HL-60 (cell line): Measurements from ENCODE around the gene PITPNM3.

Experiments
- DNase-seq, 2 experiments: peaks; one replicate each; pipeline ENCODE4 v3.0.0-alpha.2; 2010 to 2020; ENCODE audit warnings: low read depth in 1 of 2, low spot score in 1 of 2
- H3K27ac ChIP-seq: fragments of 250-450 bp; sonication (Bioruptor Pico); replicated peaks from 2 replicates; pipeline ENCODE4 v1.5.1; 2020; ENCODE audit warnings: mild to moderate bottlenecking, moderate library complexity
- H3K27me3 ChIP-seq: fragments of 250-450 bp; sonication (Bioruptor Pico); 2 replicates; pipeline ENCODE4 v1.5.1; 2021; ENCODE audit warnings: mild to moderate bottlenecking, moderate library complexity; ENCODE audit not compliant: insufficient read depth, poor library complexity, severe bottlenecking
- H3K4me3 ChIP-seq: replicated peaks from 2 replicates; pipeline ENCODE4 v1.5.1; 2011; ENCODE audit warnings: mild to moderate bottlenecking, control low read depth, low read length; ENCODE audit not compliant: insufficient read depth
- CTCF ChIP-seq: IDR thresholded peaks from one replicate; pipeline ENCODE4 v1.5.1; 2011; ENCODE audit warnings: low read length, control low read depth, inconsistent platforms; ENCODE audit not compliant: insufficient read depth
- GABPA ChIP-seq: IDR thresholded peaks from 2 replicates; pipeline ENCODE4 v1.6.1; 2012; ENCODE audit warnings: low read depth
- POLR2AphosphoS5 ChIP-seq: IDR thresholded peaks from 2 replicates; pipeline ENCODE4 v1.6.1; 2012; ENCODE audit warnings: low read depth
- REST ChIP-seq: IDR thresholded peaks from 2 replicates; pipeline ENCODE4 v1.6.1; 2012; ENCODE audit warnings: low read depth; ENCODE audit not compliant: insufficient replicate concordance
- SPI1 ChIP-seq: IDR thresholded peaks from 2 replicates; pipeline ENCODE4 v1.6.1; 2012; ENCODE audit warnings: low read depth, mild to moderate bottlenecking, borderline replicate concordance

PITPNM3 gene

GRCh38 chr17:6489016-6489550 lies 67.3 kb downstream of the PITPNM3 start:
- H3K4me3 ChIP-seq, result no peak overlapping the region
- H3K27ac ChIP-seq, result no peak overlapping the region
- DNase-seq, result no peak
- TF ChIP-seq CTCF (no peak), POLR2AphosphoS5 (no peak), SPI1 (no peak), REST (no peak), GABPA (no peak)
- no peaks in the 10 kb centered on the region for H3K27me3 ChIP-seq

- no peak for DNase-seq
- Histone ChIP-seq H3K27me3 (no peaks in the 10 kb centered on the region), H3K4me3 (no peak overlapping the region), H3K27ac (no peak overlapping the region)
- TF ChIP-seq GABPA, result no peak
- TF ChIP-seq CTCF, result no peak
- no peak for TF ChIP-seq SPI1
- TF ChIP-seq REST, result no peak
- TF ChIP-seq POLR2AphosphoS5, result no peak
These were observed 68.3 kb downstream of the PITPNM3 start for GRCh38 chr17:6488008-6488539.

- no peak for DNase-seq
- H3K27me3 ChIP-seq, result no peaks in the 10 kb centered on the region
- TF ChIP-seq POLR2AphosphoS5 (no peak), REST (no peak), GABPA (no peak), CTCF (no peak), SPI1 (no peak)
- no peak overlapping the region for H3K27ac ChIP-seq
- no peak overlapping the region for H3K4me3 ChIP-seq
These were observed 68.9 kb downstream of the PITPNM3 start for GRCh38 chr17:6487251-6488007.
